CD14-positive monocyte (primary cell): Measurements from ENCODE around the gene UACA. TPM values are rescaled to one million over a fixed set of nuclear protein-coding genes. Genes with fewer than 3 reads are reported as not detected.

Experiments
- DNase-seq, 3 donors: peaks; one replicate each; pipeline ENCODE4 v3.0.0-alpha.2; 2011 to 2022
- H2AFZ ChIP-seq: 2 replicates; pipeline ENCODE4 v1.6.0; 2012; ENCODE audit warnings: mild to moderate bottlenecking, low read depth, low read length, inconsistent platforms; ENCODE audit not compliant: insufficient read depth, poor library complexity, severe bottlenecking
- H3K27ac ChIP-seq, 2 donors: 1 replicate in 1 of 2; 2 replicates in 1 of 2; pipeline ENCODE4 v1.5.1; 2012 to 2013; ENCODE audit warnings: low read length in 2 of 2, control low read depth in 1 of 2, inconsistent platforms in 1 of 2, low read depth in 1 of 2, mild to moderate bottlenecking in 1 of 2
- H3K27me3 ChIP-seq, 2 donors: one replicate each; pipeline versions ENCODE4 v1.6.0 to v1.6.1; 2011 to 2013; ENCODE audit warnings: low read length in 2 of 2; ENCODE audit not compliant: control insufficient read depth in 2 of 2, insufficient read depth in 2 of 2
- H3K36me3 ChIP-seq, 2 donors: replicated peaks in 1 of 2; 1 replicate in 1 of 2; 2 replicates in 1 of 2; pipeline versions ENCODE4 v1.5.1 to v1.6.1; 2012 to 2013; ENCODE audit warnings: low read length in 2 of 2, control low read depth in 1 of 2, inconsistent platforms in 1 of 2, mild to moderate bottlenecking in 1 of 2; ENCODE audit not compliant: insufficient read depth in 2 of 2, control insufficient read depth in 1 of 2
- H3K4me1 ChIP-seq, 2 donors: 1 replicate in 1 of 2; 2 replicates in 1 of 2; pipeline versions ENCODE4 v1.5.1 to v1.6.1; 2012 to 2013; ENCODE audit warnings: low read length in 2 of 2, control low read depth in 1 of 2, inconsistent platforms in 1 of 2, mild to moderate bottlenecking in 1 of 2, moderate library complexity in 1 of 2; ENCODE audit not compliant: insufficient read depth in 2 of 2, control insufficient read depth in 1 of 2
- H3K4me2 ChIP-seq: replicated peaks from 2 replicates; pipeline ENCODE3; 2012; ENCODE audit warnings: low read length, moderate library complexity, mild to moderate bottlenecking; ENCODE audit not compliant: poor library complexity, severe bottlenecking; ENCODE audit errors: extremely low read depth
- H3K4me3 ChIP-seq, 3 experiments: fragments of 200-600 bp in 1 of 3; sonication (generic) in 1 of 3; replicated peaks in 1 of 3; 1 replicate in 2 of 3; 2 replicates in 1 of 3; pipeline ENCODE4 v1.5.1; 2011 to 2013; ENCODE audit warnings: low read length in 3 of 3, mild to moderate bottlenecking in 3 of 3, control low read depth in 2 of 3, low read depth in 2 of 3, inconsistent platforms in 1 of 3, moderate library complexity in 1 of 3
- H3K79me2 ChIP-seq: 2 replicates; pipeline ENCODE4 v1.6.0; 2012; ENCODE audit warnings: mild to moderate bottlenecking, control low read depth, inconsistent platforms, low read length, moderate library complexity; ENCODE audit not compliant: insufficient read depth
- H3K9ac ChIP-seq: 2 replicates; pipeline ENCODE4 v1.6.0; 2017; ENCODE audit warnings: low read length, mild to moderate bottlenecking; ENCODE audit not compliant: insufficient read depth, poor library complexity, severe bottlenecking
- H3K9me3 ChIP-seq, 2 donors: replicated peaks in 1 of 2; 1 replicate in 1 of 2; 2 replicates in 1 of 2; pipeline versions ENCODE4 v1.5.1 to v1.6.1; 2012 to 2013; ENCODE audit warnings: low read length in 2 of 2, control low read depth in 1 of 2; ENCODE audit not compliant: control insufficient read depth in 1 of 2, insufficient read depth in 1 of 2
- H4K20me1 ChIP-seq: 2 replicates; pipeline ENCODE4 v1.6.0; 2012; ENCODE audit warnings: mild to moderate bottlenecking, low read length, control low read depth, moderate library complexity; ENCODE audit not compliant: insufficient read depth
- H3K27ac Mint-ChIP-seq, 7 donors: one replicate each; pipeline ENCODE4 v1.8.0; 2020; ENCODE audit warnings: mild to moderate bottlenecking in 7 of 7, mixed read lengths in 7 of 7, moderate library complexity in 6 of 7, inconsistent platforms in 2 of 7
- H3K27me3 Mint-ChIP-seq, 3 donors: one replicate each; pipeline ENCODE4 v1.8.0; 2021 to 2022; ENCODE audit warnings: low read depth in 3 of 3, mild to moderate bottlenecking in 3 of 3, mixed read lengths in 3 of 3, moderate library complexity in 3 of 3, inconsistent platforms in 1 of 3
- H3K36me3 Mint-ChIP-seq, 2 donors: one replicate each; pipeline ENCODE4 v1.8.0; 2020; ENCODE audit warnings: mixed read lengths in 2 of 2, inconsistent platforms in 1 of 2, mild to moderate bottlenecking in 1 of 2
- H3K4me1 Mint-ChIP-seq: one replicate; pipeline ENCODE4 v1.8.0; 2020; ENCODE audit warnings: mild to moderate bottlenecking, mixed read lengths
- H3K4me3 Mint-ChIP-seq, 2 donors: one replicate each; pipeline ENCODE4 v1.8.0; 2020; ENCODE audit warnings: mild to moderate bottlenecking in 2 of 2, mixed read lengths in 2 of 2, moderate library complexity in 1 of 2
- H3K9me3 Mint-ChIP-seq, 7 donors: one replicate each; pipeline ENCODE4 v1.8.0; 2020 to 2022; ENCODE audit warnings: mixed read lengths in 7 of 7, mild to moderate bottlenecking in 6 of 7, moderate library complexity in 6 of 7, inconsistent platforms in 2 of 7
- WGBS: methylation state at CpG from one replicate; pipeline ENCODE4 v1.1.5; 2013; ENCODE audit warnings: missing lambda C conversion rate; ENCODE audit not compliant: insufficient coverage; 5-methylcytosine and 5-hydroxymethylcytosine counted together
- intact Hi-C, 2 donors: fragments of 100-400 bp; cut with micrococcal nuclease; formaldehyde crosslinking; loops; one replicate each; pipeline versions ENCODE4 v1.15.0 to v1.15.1; 2023
- polyA plus RNA-seq, 3 donors: library from polyadenylated mRNA; depleted of rRNA in 1 of 3; unstranded in 2 of 3; stranded (reverse) in 1 of 3; fragments of 300-500 nt in 2 of 3; fragments of >200 nt in 1 of 3; fragmentation: Illumina TruSeq in 2 of 3; gene quantifications; 1 replicate in 2 of 3; 2 replicates in 1 of 3; pipeline ENCODE4 v1.2.3, GENCODE V29; 2012 to 2021
- TF ChIP-seq, protein P1 (sequence below): fragments of 200-600 bp; IDR thresholded peaks from one replicate; pipeline ENCODE4 v1.8.0; 2022; ENCODE audit warnings: antibody characterized with exemption, mild to moderate bottlenecking

Gene UACA
- polyA plus RNA-seq, 3 donors = 1.7 to 3.1 (median 2.4) TPM

DNA sequence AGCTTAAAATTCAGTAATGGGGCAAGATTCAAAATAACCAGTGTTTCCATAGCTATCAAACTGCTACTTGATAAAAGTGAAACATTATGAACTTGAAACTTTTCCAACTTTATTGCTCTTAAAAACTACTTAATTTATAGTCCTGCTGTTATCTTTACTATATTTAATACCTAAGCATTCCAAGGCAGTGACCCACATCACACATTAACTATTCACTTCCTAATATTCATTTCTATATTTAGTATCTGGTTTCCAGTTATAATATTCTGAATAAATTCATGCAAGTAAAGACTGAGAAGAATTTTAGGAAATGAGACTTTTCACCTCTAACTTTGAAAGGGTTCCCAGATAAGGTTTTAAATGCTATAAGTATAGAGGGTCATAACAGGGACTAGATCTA is 64.9 kb downstream of the UACA start:
- H3K4me1 Mint-ChIP-seq = no peaks in the 10 kb centered on the region
- TF ChIP-seq, protein P1, sequence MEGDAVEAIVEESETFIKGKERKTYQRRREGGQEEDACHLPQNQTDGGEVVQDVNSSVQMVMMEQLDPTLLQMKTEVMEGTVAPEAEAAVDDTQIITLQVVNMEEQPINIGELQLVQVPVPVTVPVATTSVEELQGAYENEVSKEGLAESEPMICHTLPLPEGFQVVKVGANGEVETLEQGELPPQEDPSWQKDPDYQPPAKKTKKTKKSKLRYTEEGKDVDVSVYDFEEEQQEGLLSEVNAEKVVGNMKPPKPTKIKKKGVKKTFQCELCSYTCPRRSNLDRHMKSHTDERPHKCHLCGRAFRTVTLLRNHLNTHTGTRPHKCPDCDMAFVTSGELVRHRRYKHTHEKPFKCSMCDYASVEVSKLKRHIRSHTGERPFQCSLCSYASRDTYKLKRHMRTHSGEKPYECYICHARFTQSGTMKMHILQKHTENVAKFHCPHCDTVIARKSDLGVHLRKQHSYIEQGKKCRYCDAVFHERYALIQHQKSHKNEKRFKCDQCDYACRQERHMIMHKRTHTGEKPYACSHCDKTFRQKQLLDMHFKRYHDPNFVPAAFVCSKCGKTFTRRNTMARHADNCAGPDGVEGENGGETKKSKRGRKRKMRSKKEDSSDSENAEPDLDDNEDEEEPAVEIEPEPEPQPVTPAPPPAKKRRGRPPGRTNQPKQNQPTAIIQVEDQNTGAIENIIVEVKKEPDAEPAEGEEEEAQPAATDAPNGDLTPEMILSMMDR = no peak
- H4K20me1 ChIP-seq = no peaks in the 10 kb centered on the region

DNA sequence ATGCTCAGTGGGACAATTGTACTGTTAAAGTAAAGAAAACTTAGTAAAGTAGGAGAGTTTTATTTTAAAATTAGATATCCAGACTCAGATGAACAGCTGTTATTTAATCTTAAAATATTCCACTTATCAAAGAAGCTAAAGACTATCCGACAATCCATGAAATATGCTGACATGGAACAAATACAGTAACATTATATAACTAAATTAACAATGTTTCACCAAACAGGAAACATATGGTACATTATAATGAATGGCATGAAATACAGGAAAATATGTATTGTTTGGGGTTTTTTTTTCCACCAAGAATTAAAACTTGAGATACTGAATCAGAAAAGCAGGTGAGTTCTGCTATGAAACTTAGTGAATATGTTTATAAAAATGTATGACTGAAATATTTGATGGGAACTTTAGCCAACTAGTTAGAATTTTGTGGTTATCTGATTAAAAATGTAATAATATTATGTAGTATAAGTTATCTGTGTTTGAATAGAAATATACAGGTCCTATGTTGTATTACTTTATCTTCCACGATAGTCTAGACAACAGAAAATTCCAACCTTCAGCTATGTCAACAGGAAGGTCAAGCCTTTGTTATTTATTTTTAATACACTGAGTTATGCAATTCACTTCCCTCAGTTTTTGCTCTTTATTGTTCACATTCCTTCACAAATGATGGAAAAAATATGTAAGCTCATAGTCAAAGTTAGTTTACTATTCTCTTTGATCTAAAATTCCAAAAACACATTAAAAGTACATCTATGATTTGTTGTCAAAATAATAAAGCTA is 72.7 kb downstream of the UACA start:
- H3K4me2 ChIP-seq = no peak overlapping the region
- H3K27ac Mint-ChIP-seq = no peak overlapping the region
- H3K4me3 Mint-ChIP-seq = no peak overlapping the region
- H3K27me3 ChIP-seq = no peaks in the 10 kb centered on the region
- peaks cover 0 to 1% (median 1%) of the 10 kb centered on the region in 3 donors for H3K27me3 Mint-ChIP-seq
- H4K20me1 ChIP-seq = no peaks in the 10 kb centered on the region
- no peaks in the 10 kb centered on the region for H3K79me2 ChIP-seq
- WGBS = no CpG with 5 or more reads among the region's 2 CpGs
- TF ChIP-seq, protein P1 = no peak
- no peaks in the 10 kb centered on the region for H3K4me1 Mint-ChIP-seq
- no peak overlapping the region for H3K9ac ChIP-seq
- no peaks in the 10 kb centered on the region for H3K9me3 Mint-ChIP-seq
- H3K9me3 ChIP-seq = no peaks in the 10 kb centered on the region
- no peaks in the 10 kb centered on the region for H3K4me1 ChIP-seq
- no peak for DNase-seq
- H3K36me3 Mint-ChIP-seq = peaks cover 0 to 4% of the 10 kb centered on the region in 2 donors
- no peak overlapping the region for H3K4me3 ChIP-seq
- H2AFZ ChIP-seq = no peak overlapping the region
- no peak overlapping the region for H3K27ac ChIP-seq
- H3K36me3 ChIP-seq = no peaks in the 10 kb centered on the region
- intact Hi-C loops = no loop called here

More for the DNA sequence above, 64.9 kb downstream of the UACA start:
- Histone ChIP-seq H3K9me3 (no peaks in the 10 kb centered on the region), H3K36me3 (no peaks in the 10 kb centered on the region), H3K27me3 (peaks cover 0 to 5% of the 10 kb centered on the region in 2 donors), H3K4me1 (no peaks in the 10 kb centered on the region), H3K9ac (no peak overlapping the region), H3K79me2 (no peaks in the 10 kb centered on the region), H3K27ac (no peak overlapping the region), H3K4me2 (no peak overlapping the region), H3K4me3 (no peak overlapping the region), H2AFZ (no peak overlapping the region)
- Mint-ChIP-seq H3K4me3 (no peak overlapping the region), H3K36me3 (no peaks in the 10 kb centered on the region), H3K27ac (no peak overlapping the region), H3K9me3 (no peaks in the 10 kb centered on the region), H3K27me3 (peaks cover 2 to 9% (median 4%) of the 10 kb centered on the region in 3 donors)
- intact Hi-C loops = no loop called here
- no peak for DNase-seq
